HG02571 (cell line): ENCODE measurements around the gene SNRNP27.
"Not testable (repeated sequence)": the region's sequence is repeated elsewhere in the genome, so short reads cannot be mapped to it uniquely, and the experiment has no call there.

Source experiments
- ATAC-seq: cut with Tn5 transposase; IDR thresholded peaks from one replicate; pipeline ENCODE4 v1.9.1; 2021; ENCODE audit warnings: mild to moderate bottlenecking, moderate library complexity; ENCODE audit not compliant: unreplicated experiment

SNRNP27 gene, protein sequence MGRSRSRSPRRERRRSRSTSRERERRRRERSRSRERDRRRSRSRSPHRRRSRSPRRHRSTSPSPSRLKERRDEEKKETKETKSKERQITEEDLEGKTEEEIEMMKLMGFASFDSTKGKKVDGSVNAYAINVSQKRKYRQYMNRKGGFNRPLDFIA

DNA sequence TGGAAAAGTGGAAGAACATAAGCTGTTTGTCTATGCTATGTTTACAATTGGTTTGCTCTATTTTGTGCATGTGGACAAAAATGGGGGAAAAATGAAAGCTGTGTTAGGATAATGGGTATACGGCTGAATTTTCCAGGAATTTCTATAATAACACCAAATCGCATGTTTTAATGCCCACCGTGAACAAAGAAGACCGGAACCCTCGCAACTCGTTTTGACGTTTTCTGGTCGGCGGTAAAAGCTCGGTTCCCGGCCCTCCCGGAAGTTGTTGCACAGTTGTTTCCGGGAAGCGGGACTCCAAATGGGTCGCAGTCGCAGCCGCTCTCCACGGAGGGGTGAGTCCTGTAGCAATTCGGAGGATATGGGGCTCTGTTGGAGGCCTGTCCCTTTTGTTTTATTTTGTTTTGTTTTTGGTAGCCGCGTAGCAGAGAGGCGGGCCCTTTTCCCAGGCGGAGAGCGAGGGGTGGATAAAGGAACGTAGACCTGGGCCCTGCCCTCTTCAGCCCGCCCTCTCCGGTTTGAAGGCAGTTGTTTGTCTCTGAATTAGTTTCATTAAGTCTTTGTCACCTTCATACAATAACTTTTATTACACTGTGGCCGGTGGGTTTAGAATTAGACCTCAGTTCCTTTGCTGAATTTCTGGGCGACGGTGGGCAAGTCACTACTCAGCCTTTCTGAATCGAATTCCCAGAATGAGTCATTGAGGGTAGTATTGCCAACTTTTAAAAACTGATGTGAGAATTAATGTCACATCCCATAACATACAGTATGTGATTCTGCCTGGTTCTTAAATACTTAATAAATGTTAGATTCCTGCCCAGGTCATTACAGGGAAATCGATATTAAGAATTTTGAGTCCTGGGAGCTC, at the start of gene SNRNP27:
Gene SNRNP27 (plus strand): TSS at position 273 of the 868 bp plus-strand sequence. CDS start 29 bp downstream, at position 302.
- peak; percentile 63 for ATAC-seq

DNA sequence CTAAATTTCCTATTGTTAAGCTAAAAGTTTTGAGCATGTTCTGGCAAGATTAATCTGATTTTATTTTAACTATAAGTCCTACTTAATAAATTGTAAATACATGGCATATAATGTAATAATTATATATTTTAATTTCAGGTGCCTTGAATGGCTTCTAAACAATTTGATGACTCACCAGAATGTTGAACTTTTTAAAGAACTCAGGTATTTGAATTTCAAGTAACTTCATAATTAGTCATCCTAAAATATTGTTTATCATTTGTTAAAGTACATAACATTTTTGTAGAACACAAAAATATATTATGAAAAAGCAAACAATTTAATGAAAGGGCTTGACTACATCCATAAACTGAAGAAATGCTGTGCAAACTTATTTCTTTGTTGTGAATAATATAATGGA, 49.8 kb upstream of the SNRNP27 start:
- no peak for ATAC-seq

DNA sequence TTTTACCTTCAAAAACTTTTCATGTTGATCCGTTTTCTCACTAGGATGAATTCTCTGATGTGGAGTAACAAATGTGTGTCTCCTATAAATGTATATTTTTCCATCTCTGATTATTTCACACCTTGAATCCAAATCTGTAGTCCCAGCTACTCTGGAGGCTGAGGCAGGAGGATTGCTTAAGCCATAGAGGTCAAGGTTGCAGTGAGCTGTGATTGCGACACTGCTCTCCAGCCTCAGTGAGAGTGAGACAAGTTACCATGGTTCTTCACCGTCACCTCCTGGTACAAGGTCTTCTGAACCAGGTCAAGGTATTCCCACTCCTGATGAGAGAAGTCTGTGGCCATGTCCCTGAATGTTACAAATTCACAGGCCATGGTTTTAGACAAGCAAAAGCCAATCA, 49.2 kb upstream of the SNRNP27 start:
- ATAC-seq: no peak

DNA sequence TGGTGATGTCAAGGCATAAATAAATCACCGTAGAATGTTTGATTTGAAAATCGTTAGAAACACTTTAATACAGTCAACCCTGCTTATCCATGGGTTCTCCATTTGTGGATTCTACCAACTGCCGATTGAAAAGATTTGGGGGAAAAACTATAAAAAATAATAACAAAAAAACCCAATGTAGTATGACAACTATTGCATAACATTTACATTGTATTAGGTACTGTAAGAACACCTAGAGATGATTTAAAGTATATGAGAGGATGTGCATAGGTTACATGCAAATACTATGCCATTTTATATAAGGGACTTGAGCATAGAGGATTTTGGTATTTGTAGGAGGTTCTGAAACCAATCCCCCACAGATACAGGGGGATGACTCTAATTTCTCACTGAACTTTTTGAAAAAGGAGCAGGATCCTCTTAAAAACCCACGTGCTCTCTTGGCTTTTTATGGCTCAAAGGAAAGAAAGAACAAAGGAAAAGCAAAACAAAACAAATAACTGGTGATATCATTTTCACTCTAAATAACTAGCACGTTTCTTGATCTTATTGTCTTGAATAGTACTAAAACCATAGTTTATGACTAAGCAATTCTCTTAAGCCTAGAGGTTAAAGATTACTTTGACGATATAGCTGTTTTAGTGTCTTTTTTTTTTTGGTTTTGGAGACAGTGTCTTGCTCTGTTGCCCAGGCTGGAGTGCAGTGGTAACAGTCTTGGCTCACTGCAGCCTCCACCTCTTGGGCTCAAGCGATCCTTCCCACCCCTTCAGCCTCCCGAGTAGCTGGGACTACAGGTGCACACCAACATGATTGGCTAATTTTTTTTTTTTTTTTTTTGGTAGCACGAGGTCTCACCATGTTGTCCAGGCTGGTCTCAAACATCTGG, 47.3 kb upstream of the SNRNP27 start:
- ATAC-seq: no peak

DNA sequence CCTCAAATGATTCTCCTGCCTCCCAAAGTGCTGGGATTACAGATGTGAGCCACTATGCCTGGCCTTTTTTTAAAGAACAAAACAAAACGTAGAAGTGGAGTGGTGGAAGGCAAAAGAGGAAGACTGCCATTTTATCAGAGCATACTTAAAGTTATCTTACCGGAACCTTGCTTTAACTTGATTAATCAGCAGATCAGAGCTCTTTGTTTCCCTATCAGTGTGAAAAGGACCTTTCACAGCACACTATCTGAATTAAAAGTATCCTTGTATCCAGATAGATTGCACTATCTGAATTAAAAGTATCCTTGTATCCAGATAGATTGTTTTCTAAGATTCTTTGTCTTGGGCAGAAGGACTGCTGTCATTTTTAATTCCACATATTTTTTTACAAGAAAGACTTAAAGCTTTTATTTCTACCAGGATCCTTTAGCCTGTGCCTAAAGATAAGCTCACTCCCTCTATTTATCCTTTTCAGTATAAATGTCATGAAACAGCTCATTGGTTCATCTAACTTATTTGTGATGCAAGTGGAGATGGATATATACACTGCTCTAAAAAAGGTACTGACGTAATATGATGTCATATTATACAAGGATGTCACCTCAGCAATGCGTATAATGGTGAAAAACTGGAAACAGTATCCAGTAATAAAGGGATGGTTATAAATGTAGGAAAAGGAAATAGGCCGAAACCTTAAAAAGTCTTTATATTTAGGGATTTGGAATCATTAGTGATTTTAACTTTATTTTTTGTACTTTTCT, 46.5 kb upstream of the SNRNP27 start:
- no peak for ATAC-seq

DNA sequence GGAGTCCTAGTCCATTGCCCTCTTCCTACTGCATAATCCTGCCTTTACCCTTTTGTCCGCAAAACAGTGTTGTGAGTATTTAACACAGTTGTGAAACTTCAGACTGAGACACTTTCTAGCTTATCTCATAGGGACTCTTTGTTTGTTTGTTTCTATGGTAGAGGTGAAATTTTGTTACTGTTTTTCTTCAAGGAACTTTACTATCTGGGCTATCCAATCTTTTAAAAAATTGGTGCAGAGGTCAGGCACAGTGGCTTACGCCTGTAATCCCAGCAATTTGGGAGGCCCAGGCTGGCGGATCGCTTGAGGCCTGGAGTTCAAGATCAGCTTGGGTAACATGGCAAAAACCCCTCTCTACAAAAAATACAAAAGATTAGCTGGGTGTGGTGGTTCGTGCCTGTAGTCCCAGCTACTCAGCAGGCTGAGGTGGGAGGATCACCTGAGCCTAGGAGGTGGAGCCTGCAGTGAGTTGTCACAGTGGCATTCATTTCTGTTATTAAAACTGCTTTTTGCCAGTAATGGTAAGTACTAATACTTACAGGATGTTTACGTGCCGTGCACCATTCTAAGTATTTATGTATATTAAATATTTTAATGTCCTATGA, 45.5 kb upstream of the SNRNP27 start:
- ATAC-seq: no peak

DNA sequence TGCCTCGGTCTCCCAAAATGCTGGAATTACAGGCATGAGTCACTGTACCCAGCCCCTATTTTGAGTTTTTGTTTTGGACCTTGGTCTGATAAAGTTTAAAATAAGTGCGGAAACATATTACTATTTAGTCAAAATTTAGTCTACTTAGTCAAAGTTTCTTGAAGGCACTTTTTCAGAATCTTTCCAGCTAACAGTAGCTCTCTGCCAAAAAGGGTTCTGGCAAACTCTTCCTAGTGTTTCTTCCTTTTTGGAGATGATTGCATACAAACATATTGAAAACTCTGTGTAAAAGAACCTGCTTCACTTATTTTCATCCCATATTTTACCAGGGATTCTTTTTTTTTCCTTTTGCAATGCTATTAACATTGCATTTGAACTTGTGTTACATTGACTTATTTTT, 35.5 kb upstream of the SNRNP27 start:
- no peak for ATAC-seq

DNA sequence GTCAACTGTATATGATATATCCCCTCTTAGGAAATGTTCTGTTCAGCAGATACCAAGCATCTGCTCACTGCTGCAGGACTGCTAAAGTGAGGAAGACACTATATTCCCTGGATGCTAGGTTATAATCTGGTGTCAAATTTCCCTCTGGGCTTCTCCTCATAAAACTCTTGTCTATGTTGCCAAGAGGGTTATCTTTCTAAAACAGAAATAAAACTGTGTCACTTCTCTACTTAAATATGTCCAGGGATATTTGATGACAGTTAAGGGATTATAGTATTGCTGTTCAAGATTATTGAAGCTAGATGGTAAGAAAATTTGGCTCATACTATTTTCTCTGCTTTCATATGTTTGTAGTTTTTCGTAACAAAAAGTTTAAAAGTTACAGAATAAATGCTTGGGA, 30.5 kb upstream of the SNRNP27 start:
- ATAC-seq: no peak

DNA sequence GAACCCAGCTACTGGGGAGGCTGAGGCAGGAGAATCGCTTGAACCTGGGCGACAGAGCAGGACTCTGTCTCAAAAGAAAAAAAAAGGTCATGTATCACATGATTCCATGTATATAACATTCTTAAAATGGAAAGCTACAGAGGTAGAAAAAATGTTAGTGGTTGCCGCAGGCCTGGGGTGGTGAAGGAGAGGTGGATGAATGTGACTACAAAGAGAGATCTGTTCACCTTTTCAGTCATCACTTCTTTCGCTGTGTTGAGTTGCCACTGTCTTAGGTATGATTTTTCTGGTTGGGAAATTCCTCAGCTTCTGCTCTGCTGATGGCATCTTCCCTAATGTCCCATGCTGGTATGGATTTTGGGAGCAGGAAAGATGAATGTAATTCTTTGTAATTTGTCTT, 5.3 kb upstream of the SNRNP27 start:
- no peak for ATAC-seq

DNA sequence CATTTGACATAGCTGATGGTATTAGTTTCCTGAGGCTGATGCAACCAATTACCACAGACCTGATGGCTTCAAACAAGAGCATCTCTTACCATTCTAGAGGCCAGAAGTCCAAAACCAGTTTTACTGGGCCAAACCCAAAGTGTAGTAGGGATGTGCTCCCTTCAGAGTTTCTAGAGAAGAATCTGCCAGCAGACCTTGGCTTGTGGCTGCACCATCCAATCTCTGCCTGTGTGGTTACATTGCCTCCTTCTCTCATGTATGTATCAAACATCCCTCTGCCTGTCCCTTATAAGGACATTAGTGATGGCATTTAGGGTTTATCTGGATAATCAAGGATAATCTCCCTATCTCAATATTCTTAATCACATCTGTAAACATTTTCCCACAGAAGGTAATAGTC, 4.5 kb upstream of the SNRNP27 start:
- ATAC-seq: no peak

DNA sequence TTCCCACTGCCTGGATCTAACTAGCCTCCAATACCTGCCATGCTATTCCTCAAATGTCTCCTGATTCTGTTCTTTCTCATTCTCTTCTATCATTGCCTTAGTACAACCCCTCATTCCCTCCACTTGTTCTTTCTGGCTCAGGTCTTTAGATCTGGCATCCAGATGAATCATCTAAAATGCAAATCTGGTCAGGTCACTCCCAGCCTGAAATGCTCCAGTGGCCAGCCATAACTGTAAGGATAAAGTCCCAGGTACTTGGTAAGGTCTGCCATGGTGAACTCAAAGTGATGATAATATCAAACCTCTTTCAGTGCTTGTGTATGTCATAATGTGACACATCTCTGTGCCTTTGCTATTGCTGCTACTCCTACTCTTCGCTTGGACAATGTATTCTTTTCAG, 2.9 kb upstream of the SNRNP27 start:
- ATAC-seq: no peak

DNA sequence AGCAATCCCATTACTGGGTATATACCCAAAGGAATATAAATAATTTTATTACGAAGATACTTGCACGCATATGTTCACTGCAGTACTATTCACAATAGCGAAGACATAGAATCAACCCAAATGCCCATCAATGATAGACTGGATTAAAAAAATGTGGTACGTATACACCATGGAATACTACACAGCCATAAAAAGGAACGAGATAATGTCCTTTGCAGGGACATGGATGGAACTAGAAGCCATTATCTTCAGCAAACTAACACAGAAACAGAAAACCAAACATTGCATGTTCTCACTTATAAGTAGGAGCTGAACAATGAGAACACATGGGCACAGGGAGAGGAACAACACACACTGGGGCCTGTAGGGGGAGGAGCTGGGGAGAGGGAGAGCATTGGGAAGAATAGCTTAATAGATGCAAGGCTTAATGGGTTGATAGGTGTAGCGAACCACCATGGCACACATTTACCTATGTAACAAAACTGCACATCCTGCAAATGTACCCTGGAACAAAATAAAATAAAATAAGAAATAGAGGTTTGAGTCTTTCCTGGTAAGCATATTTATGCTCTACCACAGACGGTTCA, 825 bp upstream of the SNRNP27 start:
- not testable (repeated sequence) for ATAC-seq

DNA sequence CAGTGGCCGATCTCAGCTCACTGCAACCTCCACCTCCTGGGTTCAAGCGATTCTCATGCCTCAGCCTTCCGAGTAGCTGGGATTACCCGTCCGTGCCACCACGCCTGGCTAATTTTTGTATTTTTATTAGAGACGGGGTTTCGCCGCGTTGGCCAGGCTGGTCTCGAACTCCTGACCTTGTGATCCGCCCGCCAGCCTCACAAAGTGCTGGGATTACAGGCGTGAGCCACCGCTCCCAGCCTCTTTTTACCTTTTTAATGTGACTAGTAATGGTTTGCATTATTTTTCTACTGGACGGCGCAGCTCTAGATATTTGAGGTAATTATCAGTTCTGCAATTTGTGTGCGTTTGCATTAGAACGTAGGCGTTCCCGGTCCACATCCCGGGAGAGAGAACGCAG, 981 bp downstream of the SNRNP27 start:
- ATAC-seq: not testable (repeated sequence)

DNA sequence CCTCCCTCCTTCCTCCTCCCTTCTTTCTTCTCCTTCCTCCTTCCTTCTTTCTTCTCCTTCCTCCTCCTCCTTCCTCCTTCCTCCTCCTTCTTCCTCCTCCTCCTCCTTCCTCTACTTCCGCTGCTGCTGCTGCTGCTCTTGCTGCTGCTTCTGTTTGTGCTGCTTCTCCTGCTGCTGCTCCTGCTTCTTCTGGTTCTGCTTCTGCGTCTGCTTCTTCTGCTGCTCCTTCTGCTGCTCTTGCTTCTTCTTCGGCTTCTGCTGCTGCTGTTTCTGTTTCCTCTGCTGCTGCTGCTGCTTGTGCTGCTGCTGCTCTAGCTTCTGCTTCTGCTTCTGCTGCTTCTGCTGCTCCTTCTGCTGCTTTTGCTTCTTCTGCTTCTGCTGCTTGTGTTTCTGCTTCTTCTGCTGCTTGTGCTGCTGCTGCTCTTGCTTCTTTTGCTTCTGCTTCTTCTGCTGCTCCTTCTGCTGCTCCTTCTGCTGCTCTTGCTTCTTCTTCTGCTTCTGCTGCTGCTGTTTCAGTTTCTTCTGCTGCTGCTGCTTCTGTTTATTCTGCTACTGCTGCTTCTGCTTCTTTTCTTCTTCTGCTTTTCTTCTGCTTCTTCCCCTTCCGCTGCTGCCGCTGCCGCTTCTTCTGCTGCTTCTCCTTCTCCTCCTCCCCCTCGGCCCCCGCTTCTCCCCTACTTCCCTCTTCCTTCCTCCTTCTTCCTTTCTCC, 8.6 kb downstream of the SNRNP27 start:
- no peak for ATAC-seq

DNA sequence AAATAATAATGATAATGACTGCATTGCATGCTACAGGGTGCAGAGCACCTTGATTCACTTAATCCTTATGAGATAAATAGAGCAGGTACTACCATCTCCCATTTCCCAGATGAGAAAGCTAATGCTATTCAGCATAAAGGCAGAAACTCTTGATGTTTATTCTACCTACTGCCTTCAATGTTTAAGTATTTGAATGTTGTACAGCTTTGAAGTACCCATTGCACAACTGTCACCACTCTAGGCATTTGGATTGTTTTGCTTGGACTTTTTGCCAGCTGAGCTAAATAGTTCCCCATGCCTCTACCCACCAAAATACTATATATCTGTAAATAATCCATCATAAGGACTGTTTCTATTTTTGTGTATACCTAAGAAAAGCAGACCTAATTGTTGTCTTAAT, 13.5 kb downstream of the SNRNP27 start:
- no peak for ATAC-seq

DNA sequence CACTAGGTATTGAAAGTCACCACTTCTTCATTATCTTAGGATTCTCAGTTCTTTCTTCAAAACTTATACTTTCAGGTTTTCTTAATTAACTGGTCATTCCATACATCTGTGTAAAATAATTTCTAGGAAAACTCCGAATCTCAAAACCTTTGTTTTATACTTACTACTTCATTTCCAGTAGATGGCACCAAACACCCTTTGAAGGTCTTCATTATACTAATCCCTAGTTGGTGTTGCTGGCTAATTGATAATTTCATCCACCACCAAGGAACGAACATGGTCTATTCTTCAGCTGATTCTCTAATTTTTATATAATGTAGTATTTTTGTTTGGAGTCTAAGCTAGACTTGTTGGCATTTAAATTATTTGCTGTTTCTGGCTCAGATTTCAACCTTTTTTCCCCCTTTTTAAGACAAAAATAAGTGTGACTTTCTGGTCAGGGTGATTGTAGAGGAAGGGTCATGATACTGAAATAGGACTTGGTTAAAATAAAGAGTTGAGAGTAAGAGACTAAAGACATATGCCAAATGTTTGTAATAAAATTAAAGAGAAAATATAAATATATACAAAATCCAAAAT, 18.3 kb downstream of the SNRNP27 start:
- ATAC-seq: no peak

DNA sequence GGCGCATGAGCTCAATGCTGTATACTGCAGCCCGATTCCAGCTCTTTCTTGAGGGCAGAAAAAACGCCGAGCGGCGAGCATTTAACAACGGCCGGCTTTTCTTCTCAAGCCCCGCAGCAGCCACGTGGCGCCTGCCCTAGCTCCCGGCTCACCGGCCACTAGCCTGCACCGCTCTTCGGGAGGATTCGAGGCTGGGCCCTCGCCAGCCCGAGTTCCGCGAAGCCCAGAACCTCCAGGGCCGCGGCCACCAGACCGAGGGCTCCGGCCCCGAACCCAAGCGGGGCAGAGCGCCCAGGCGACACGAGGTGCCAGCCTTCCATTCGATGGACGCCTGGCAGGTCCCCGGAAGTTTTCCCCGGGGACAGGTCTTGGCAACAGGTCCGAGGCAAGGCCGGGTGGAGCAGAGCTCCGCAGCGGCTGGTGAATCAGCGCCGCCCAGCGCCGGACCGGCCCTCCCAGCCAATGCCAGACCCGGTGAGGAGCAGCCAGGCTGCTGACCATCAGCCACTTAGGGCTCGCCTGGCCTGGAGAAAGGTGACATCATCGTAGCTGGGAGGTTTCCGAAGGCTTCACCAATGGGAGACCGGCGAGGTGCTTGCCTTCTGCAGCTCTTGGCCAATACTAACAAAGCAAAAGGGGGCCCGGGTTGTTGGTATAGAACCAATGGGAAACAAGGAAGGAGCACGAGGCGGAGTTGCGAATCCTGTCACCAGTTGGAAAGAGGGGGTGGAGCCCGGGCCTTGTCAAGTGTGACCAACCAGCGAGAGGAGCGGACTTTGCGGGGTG, 20.6 kb downstream of the SNRNP27 start:
- ATAC-seq: peak; percentile 90
